Measurements from ENCODE around the gene ADARB2.

DNA sequence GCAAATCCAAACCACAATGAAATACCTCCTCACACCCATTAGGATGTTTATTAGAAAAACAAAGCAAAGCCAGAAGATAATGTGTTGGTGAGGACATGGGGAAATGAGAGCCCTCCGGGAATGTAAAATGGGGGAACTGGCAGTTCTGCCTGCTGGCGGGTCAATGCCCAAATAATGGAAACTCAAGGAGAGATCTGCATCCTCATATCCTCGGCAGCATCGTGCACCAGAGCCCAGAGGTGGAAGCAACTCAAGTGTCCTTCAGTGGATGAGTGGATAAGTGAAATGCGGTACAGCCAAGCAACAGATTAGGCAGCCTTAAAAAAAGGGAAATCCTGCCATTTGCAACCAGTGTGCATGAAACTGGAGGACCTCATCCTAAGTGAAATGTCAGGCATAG lies 356.0 kb downstream of the ADARB2 start:
- TF ChIP-seq, protein P1, sequence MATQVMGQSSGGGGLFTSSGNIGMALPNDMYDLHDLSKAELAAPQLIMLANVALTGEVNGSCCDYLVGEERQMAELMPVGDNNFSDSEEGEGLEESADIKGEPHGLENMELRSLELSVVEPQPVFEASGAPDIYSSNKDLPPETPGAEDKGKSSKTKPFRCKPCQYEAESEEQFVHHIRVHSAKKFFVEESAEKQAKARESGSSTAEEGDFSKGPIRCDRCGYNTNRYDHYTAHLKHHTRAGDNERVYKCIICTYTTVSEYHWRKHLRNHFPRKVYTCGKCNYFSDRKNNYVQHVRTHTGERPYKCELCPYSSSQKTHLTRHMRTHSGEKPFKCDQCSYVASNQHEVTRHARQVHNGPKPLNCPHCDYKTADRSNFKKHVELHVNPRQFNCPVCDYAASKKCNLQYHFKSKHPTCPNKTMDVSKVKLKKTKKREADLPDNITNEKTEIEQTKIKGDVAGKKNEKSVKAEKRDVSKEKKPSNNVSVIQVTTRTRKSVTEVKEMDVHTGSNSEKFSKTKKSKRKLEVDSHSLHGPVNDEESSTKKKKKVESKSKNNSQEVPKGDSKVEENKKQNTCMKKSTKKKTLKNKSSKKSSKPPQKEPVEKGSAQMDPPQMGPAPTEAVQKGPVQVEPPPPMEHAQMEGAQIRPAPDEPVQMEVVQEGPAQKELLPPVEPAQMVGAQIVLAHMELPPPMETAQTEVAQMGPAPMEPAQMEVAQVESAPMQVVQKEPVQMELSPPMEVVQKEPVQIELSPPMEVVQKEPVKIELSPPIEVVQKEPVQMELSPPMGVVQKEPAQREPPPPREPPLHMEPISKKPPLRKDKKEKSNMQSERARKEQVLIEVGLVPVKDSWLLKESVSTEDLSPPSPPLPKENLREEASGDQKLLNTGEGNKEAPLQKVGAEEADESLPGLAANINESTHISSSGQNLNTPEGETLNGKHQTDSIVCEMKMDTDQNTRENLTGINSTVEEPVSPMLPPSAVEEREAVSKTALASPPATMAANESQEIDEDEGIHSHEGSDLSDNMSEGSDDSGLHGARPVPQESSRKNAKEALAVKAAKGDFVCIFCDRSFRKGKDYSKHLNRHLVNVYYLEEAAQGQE (IDR thresholded peaks at IDR 0.05; ENCODE audit: low read depth, low read length), result no peak
- TF ChIP-seq, protein P2, sequence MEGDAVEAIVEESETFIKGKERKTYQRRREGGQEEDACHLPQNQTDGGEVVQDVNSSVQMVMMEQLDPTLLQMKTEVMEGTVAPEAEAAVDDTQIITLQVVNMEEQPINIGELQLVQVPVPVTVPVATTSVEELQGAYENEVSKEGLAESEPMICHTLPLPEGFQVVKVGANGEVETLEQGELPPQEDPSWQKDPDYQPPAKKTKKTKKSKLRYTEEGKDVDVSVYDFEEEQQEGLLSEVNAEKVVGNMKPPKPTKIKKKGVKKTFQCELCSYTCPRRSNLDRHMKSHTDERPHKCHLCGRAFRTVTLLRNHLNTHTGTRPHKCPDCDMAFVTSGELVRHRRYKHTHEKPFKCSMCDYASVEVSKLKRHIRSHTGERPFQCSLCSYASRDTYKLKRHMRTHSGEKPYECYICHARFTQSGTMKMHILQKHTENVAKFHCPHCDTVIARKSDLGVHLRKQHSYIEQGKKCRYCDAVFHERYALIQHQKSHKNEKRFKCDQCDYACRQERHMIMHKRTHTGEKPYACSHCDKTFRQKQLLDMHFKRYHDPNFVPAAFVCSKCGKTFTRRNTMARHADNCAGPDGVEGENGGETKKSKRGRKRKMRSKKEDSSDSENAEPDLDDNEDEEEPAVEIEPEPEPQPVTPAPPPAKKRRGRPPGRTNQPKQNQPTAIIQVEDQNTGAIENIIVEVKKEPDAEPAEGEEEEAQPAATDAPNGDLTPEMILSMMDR (IDR thresholded peaks at IDR 0.05), result no peak
- TF ChIP-seq JUND (IDR thresholded peaks at IDR 0.05), result no peak
- TF ChIP-seq EZH2phosphoT487 (IDR thresholded peaks at IDR 0.05; ENCODE audit: borderline replicate concordance, low read depth), result no peak
- TF ChIP-seq FOXM1 (IDR thresholded peaks at IDR 0.05; ENCODE audit: low read depth), result no peak
- TF ChIP-seq GABPA (IDR thresholded peaks at IDR 0.05; ENCODE audit: low read depth), result no peak
- TF ChIP-seq, protein P3, sequence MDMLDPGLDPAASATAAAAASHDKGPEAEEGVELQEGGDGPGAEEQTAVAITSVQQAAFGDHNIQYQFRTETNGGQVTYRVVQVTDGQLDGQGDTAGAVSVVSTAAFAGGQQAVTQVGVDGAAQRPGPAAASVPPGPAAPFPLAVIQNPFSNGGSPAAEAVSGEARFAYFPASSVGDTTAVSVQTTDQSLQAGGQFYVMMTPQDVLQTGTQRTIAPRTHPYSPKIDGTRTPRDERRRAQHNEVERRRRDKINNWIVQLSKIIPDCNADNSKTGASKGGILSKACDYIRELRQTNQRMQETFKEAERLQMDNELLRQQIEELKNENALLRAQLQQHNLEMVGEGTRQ (IDR thresholded peaks at IDR 0.05; ENCODE audit: borderline replicate concordance, low read depth, low read length), result no peak
- no peak for TF ChIP-seq YY1 (IDR thresholded peaks at IDR 0.05; ENCODE audit: low read depth)
- TF ChIP-seq, protein P4, sequence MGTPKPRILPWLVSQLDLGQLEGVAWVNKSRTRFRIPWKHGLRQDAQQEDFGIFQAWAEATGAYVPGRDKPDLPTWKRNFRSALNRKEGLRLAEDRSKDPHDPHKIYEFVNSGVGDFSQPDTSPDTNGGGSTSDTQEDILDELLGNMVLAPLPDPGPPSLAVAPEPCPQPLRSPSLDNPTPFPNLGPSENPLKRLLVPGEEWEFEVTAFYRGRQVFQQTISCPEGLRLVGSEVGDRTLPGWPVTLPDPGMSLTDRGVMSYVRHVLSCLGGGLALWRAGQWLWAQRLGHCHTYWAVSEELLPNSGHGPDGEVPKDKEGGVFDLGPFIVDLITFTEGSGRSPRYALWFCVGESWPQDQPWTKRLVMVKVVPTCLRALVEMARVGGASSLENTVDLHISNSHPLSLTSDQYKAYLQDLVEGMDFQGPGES (IDR thresholded peaks at IDR 0.05; ENCODE audit: low read depth, low read length), result no peak
- no peak for TF ChIP-seq EP300 (IDR thresholded peaks at IDR 0.05; ENCODE audit: borderline replicate concordance in 1 of 2, low read depth in 1 of 2, low read length in 1 of 2)
